HG03196 (cell line): ENCODE measurements around the gene MYD88.
A peak's percentile ranks its signal among the peaks of the same experiment; 100 is the strongest.

Source experiments
- ATAC-seq: cut with Tn5 transposase; IDR thresholded peaks from one replicate; pipeline ENCODE4 v1.9.1; 2021; ENCODE audit not compliant: unreplicated experiment

MYD88 gene

GRCh38 chr3:38138349-38139190 is at the start of gene MYD88:
MYD88 (plus strand) TSS chr3:38138661; CDS start chr3:38138701, 40 bp downstream.
- ATAC-seq = peak; percentile 44

- ATAC-seq = no peak
Measured at GRCh38 chr3:38089163-38089562, 49.3 kb upstream of the MYD88 start.

GRCh38 chr3:38090453-38090852 is 48.0 kb upstream of the MYD88 start:
- no peak for ATAC-seq

GRCh38 chr3:38094999-38095398 is 43.5 kb upstream of the MYD88 start:
- ATAC-seq = no peak

- no peak for ATAC-seq
Measured at GRCh38 chr3:38095669-38096483, 42.6 kb upstream of the MYD88 start.

- no peak for ATAC-seq
Measured at GRCh38 chr3:38097446-38098375, 40.8 kb upstream of the MYD88 start.

- no peak for ATAC-seq
Measured at GRCh38 chr3:38098376-38098723, 40.1 kb upstream of the MYD88 start.

- no peak for ATAC-seq
Measured at GRCh38 chr3:38099518-38099917, 38.9 kb upstream of the MYD88 start.

- no peak for ATAC-seq
Measured at GRCh38 chr3:38100498-38100897, 38.0 kb upstream of the MYD88 start.

- ATAC-seq = no peak
Measured at GRCh38 chr3:38101811-38102443, 36.5 kb upstream of the MYD88 start.

GRCh38 chr3:38102444-38102814 is 36.0 kb upstream of the MYD88 start:
- no peak for ATAC-seq

GRCh38 chr3:38105525-38105924 is 32.9 kb upstream of the MYD88 start:
- no peak for ATAC-seq

GRCh38 chr3:38107911-38108648 is 30.4 kb upstream of the MYD88 start:
- ATAC-seq = no peak

GRCh38 chr3:38108649-38109579 is 29.5 kb upstream of the MYD88 start:
- ATAC-seq = no peak

GRCh38 chr3:38109580-38110313 is 28.7 kb upstream of the MYD88 start:
- ATAC-seq = no peak

GRCh38 chr3:38110314-38111050 is 28.0 kb upstream of the MYD88 start:
- ATAC-seq = no peak

- ATAC-seq = no peak
Measured at GRCh38 chr3:38111201-38111600, 27.3 kb upstream of the MYD88 start.
